BLaER1 treated with 17β-estradiol and CSF1 and Interleukin-3, amounts not matched to agents 10 nM and 100 nM (cell line): Measurements from ENCODE around the gene SGIP1.

Source experiments
- H3K27ac ChIP-seq, 11 experiments: shearing (Covaris generic); formaldehyde crosslinking; 2 replicates each; pipeline ENCODE4 v1.8.1; 2022
- H3K27me3 ChIP-seq, 11 experiments: shearing (Covaris generic); formaldehyde crosslinking; 2 replicates each; pipeline ENCODE4 v1.8.1; 2022
- H3K36me3 ChIP-seq, 11 experiments: shearing (Covaris generic); formaldehyde crosslinking; 2 replicates each; pipeline ENCODE4 v1.8.1; 2022
- H3K4me1 ChIP-seq, 10 experiments: shearing (Covaris generic); formaldehyde crosslinking; 2 replicates each; pipeline ENCODE4 v1.8.1; 2022
- H3K4me2 ChIP-seq, 11 experiments: shearing (Covaris generic); formaldehyde crosslinking; 2 replicates each; pipeline ENCODE4 v1.8.1; 2022
- H3K4me3 ChIP-seq, 10 experiments: shearing (Covaris generic); formaldehyde crosslinking; 2 replicates each; pipeline ENCODE4 v1.8.1; 2022
- H3K9ac ChIP-seq, 11 experiments: shearing (Covaris generic); formaldehyde crosslinking; 2 replicates each; pipeline ENCODE4 v1.8.1; 2022
- H3K9me3 ChIP-seq, 11 experiments: shearing (Covaris generic); formaldehyde crosslinking; replicated peaks in 1 of 11; 2 replicates each; pipeline ENCODE4 v1.8.1; 2022
- H4K20me1 ChIP-seq, 11 experiments: shearing (Covaris generic); formaldehyde crosslinking; 2 replicates each; pipeline ENCODE4 v1.8.1; 2022
- Cebpa-rat ChIP-seq, 11 experiments: shearing (Covaris generic); IDR thresholded peaks; 2 replicates each; pipeline ENCODE4 v1.8.1; 2022

Gene SGIP1

GRCh38 chr1:66528580-66528979, 5.4 kb upstream of the SGIP1 start:
- Histone ChIP-seq H3K36me3 (no peaks in the 10 kb centered on the region), H3K9ac (no peak overlapping the region), H4K20me1 (no peaks in the 10 kb centered on the region), H3K4me1 (peaks cover 0 to 12% (median 0%) of the 10 kb centered on the region in 10 experiments; a peak in 5 of 20 replicates), H3K27me3 (peaks cover 10 to 17% (median 13%) of the 10 kb centered on the region in 11 experiments), H3K4me2 (no peak overlapping the region), H3K27ac (no peak overlapping the region), H3K9me3 (peaks cover 0 to 10% (median 5%) of the 10 kb centered on the region in 11 experiments; a peak in 8 of 22 replicates), H3K4me3 (no peak overlapping the region)
- no peak for TF ChIP-seq Cebpa-rat (IDR thresholded peaks at IDR 0.05)

GRCh38 chr1:66532214-66532613, 1.7 kb upstream of the SGIP1 start:
- Histone ChIP-seq H3K4me3 (no peak overlapping the region), H3K9me3 (peaks cover 0 to 10% (median 5%) of the 10 kb centered on the region in 11 experiments; a peak in 8 of 22 replicates), H4K20me1 (no peaks in the 10 kb centered on the region), H3K27me3 (peaks cover 19 to 29% (median 24%) of the 10 kb centered on the region in 11 experiments), H3K36me3 (no peaks in the 10 kb centered on the region), H3K27ac (no peak overlapping the region), H3K4me2 (no peak overlapping the region), H3K9ac (no peak overlapping the region), H3K4me1 (peaks cover 0 to 12% (median 0%) of the 10 kb centered on the region in 10 experiments; a peak in 5 of 20 replicates)
- no peak for TF ChIP-seq Cebpa-rat (IDR thresholded peaks at IDR 0.05)

- no peak for TF ChIP-seq Cebpa-rat (IDR thresholded peaks at IDR 0.05)
- Histone ChIP-seq H3K27ac (no peak overlapping the region), H3K27me3 (peaks cover 19 to 29% (median 24%) of the 10 kb centered on the region in 11 experiments), H3K9ac (no peak overlapping the region), H3K9me3 (peaks cover 0 to 10% (median 5%) of the 10 kb centered on the region in 11 experiments; a peak in 8 of 22 replicates), H3K36me3 (no peaks in the 10 kb centered on the region), H3K4me1 (peaks cover 0 to 12% (median 0%) of the 10 kb centered on the region in 10 experiments; a peak in 5 of 20 replicates), H4K20me1 (no peaks in the 10 kb centered on the region), H3K4me2 (no peak overlapping the region), H3K4me3 (no peak overlapping the region)
Observed at GRCh38 chr1:66532798-66533783, 862 bp upstream of the SGIP1 start.

GRCh38 chr1:66535061-66535460, 1.1 kb downstream of the SGIP1 start:
- Histone ChIP-seq H3K4me3 (no peak overlapping the region), H3K27me3 (peaks cover 19 to 29% (median 24%) of the 10 kb centered on the region in 11 experiments), H4K20me1 (no peaks in the 10 kb centered on the region), H3K4me2 (no peak overlapping the region), H3K36me3 (no peaks in the 10 kb centered on the region), H3K9me3 (peaks cover 0 to 10% (median 5%) of the 10 kb centered on the region in 11 experiments; a peak in 8 of 22 replicates), H3K4me1 (peaks cover 0 to 12% (median 0%) of the 10 kb centered on the region in 10 experiments; a peak in 5 of 20 replicates), H3K27ac (no peak overlapping the region), H3K9ac (no peak overlapping the region)
- no peak for TF ChIP-seq Cebpa-rat (IDR thresholded peaks at IDR 0.05)

GRCh38 chr1:66535853-66536252, 1.9 kb downstream of the SGIP1 start:
- no peak overlapping the region for H3K4me2 ChIP-seq
- no peaks in the 10 kb centered on the region for H3K36me3 ChIP-seq
- H3K4me3 ChIP-seq = no peak overlapping the region
- H4K20me1 ChIP-seq = no peaks in the 10 kb centered on the region
- no peak overlapping the region for H3K27ac ChIP-seq
- H3K27me3 ChIP-seq = peaks cover 19 to 29% (median 24%) of the 10 kb centered on the region in 11 experiments
- no peak overlapping the region for H3K9ac ChIP-seq
- H3K4me1 ChIP-seq = peaks cover 0 to 8% (median 0%) of the 10 kb centered on the region in 10 experiments; a peak in 5 of 20 replicates
- H3K9me3 ChIP-seq = peaks cover 0 to 10% (median 5%) of the 10 kb centered on the region in 11 experiments; a peak in 8 of 22 replicates
- no peak for TF ChIP-seq Cebpa-rat (IDR thresholded peaks at IDR 0.05)

GRCh38 chr1:66537718-66538117, 3.8 kb downstream of the SGIP1 start:
- Histone ChIP-seq H4K20me1 (no peaks in the 10 kb centered on the region), H3K36me3 (no peaks in the 10 kb centered on the region), H3K9me3 (peaks cover 0 to 8% (median 4%) of the 10 kb centered on the region in 11 experiments; a peak in 8 of 22 replicates), H3K9ac (no peak overlapping the region), H3K4me2 (no peak overlapping the region), H3K27me3 (peaks cover 16 to 25% (median 18%) of the 10 kb centered on the region in 11 experiments), H3K4me1 (no peaks in the 10 kb centered on the region), H3K4me3 (no peak overlapping the region), H3K27ac (no peak overlapping the region)
- no peak for TF ChIP-seq Cebpa-rat (IDR thresholded peaks at IDR 0.05)

- H3K4me2 ChIP-seq = no peak overlapping the region
- H3K4me3 ChIP-seq = no peak overlapping the region
- peaks cover 0 to 7% (median under 1%) of the 10 kb centered on the region in 11 experiments; a peak in 9 of 22 replicates for H3K27me3 ChIP-seq
- no peak overlapping the region for H3K9ac ChIP-seq
- H3K27ac ChIP-seq = no peak overlapping the region
- H3K36me3 ChIP-seq = no peaks in the 10 kb centered on the region
- H3K9me3 ChIP-seq = no peaks in the 10 kb centered on the region
- TF ChIP-seq Cebpa-rat (IDR thresholded peaks at IDR 0.05) = no peak
- no peaks in the 10 kb centered on the region for H4K20me1 ChIP-seq
- H3K4me1 ChIP-seq = no peaks in the 10 kb centered on the region; a peak in 1 of 20 replicates
Observed at GRCh38 chr1:66539491-66539890, 5.5 kb downstream of the SGIP1 start.

GRCh38 chr1:66540434-66541032, 6.6 kb downstream of the SGIP1 start:
- no peaks in the 10 kb centered on the region for H3K9me3 ChIP-seq
- H3K36me3 ChIP-seq = no peaks in the 10 kb centered on the region
- H3K27me3 ChIP-seq = no peaks in the 10 kb centered on the region
- no peak overlapping the region for H3K27ac ChIP-seq
- no peak for TF ChIP-seq Cebpa-rat (IDR thresholded peaks at IDR 0.05)
- H3K4me3 ChIP-seq = no peak overlapping the region
- H3K4me1 ChIP-seq = no peaks in the 10 kb centered on the region; a peak in 1 of 20 replicates
- no peak overlapping the region for H3K4me2 ChIP-seq
- H3K9ac ChIP-seq = no peak overlapping the region
- H4K20me1 ChIP-seq = no peaks in the 10 kb centered on the region

GRCh38 chr1:66542314-66542713, 8.4 kb downstream of the SGIP1 start:
- H3K27ac ChIP-seq = no peak overlapping the region
- no peaks in the 10 kb centered on the region for H3K27me3 ChIP-seq
- H3K4me2 ChIP-seq = no peak overlapping the region
- H3K9me3 ChIP-seq = no peaks in the 10 kb centered on the region
- TF ChIP-seq Cebpa-rat (IDR thresholded peaks at IDR 0.05) = no peak
- no peak overlapping the region for H3K4me3 ChIP-seq
- no peaks in the 10 kb centered on the region for H3K36me3 ChIP-seq
- H3K4me1 ChIP-seq = no peaks in the 10 kb centered on the region; a peak in 1 of 20 replicates
- H4K20me1 ChIP-seq = no peaks in the 10 kb centered on the region
- H3K9ac ChIP-seq = no peak overlapping the region
